ENCODE results near the gene SLX9.

SLX9 gene

GRCh38 chr21:44892095-44892494, 47.7 kb upstream of the SLX9 start:
- Histone ChIP-seq H4K8ac (ENCODE audit: low read depth, low read length) (no peak overlapping the region), H2AK5ac (ENCODE audit: low read length) (no peak overlapping the region), H4K91ac (ENCODE audit: low read depth, low read length) (no peak overlapping the region), H3K23ac (ENCODE audit: low read length) (no peak overlapping the region), H3K4me2 (ENCODE audit: low read length) (no peak overlapping the region), H3K9me3 (ENCODE audit: insufficient read depth, low read depth, low read length) (peaks cover 6% of the 10 kb centered on the region), H4K12ac (ENCODE audit: low read depth, low read length) (no peak overlapping the region), H3K4me1 (ENCODE audit: control insufficient read depth in 1 of 2, insufficient read depth in 2 of 2, low read length in 2 of 2) (no peaks in the 10 kb centered on the region), H3K36me3 (ENCODE audit: control insufficient read depth in 1 of 2, insufficient read depth in 2 of 2, low read length in 2 of 2) (no peaks in the 10 kb centered on the region), H2BK5ac (ENCODE audit: low read depth, low read length, poor library complexity) (no peak overlapping the region), H3K14ac (ENCODE audit: low read length) (no peak overlapping the region), H2BK12ac (ENCODE audit: low read length) (no peak overlapping the region), H3K79me1 (ENCODE audit: low read length) (no peaks in the 10 kb centered on the region), H2AFZ (ENCODE audit: insufficient read depth, low read length, poor library complexity) (no peak overlapping the region), H3K27ac (ENCODE audit: low read depth, low read length) (no peak overlapping the region), H3K4me3 (ENCODE audit: low read depth, low read length) (no peak overlapping the region), H3K4ac (ENCODE audit: low read depth, low read length) (no peak overlapping the region), H3K27me3 (ENCODE audit: insufficient read depth, low read length) (no peaks in the 10 kb centered on the region), H3K18ac (ENCODE audit: low read length) (no peak overlapping the region), H3K79me2 (ENCODE audit: control insufficient read depth, insufficient read depth, low read length, poor library complexity) (no peaks in the 10 kb centered on the region), H2BK120ac (ENCODE audit: insufficient read depth, low read length, poor library complexity) (no peak overlapping the region), H3K9ac (ENCODE audit: low read length) (no peak overlapping the region)
- no CpG with 5 or more reads among the region's 19 CpGs for WGBS (ENCODE audit: extremely low coverage, insufficient coverage, insufficient read length)
- DNase-seq: no peak

GRCh38 chr21:44892536-44893277, 47.1 kb upstream of the SLX9 start:
- H3K4me1 ChIP-seq (ENCODE audit: control insufficient read depth in 1 of 2, insufficient read depth in 2 of 2, low read length in 2 of 2): no peaks in the 10 kb centered on the region
- no peak overlapping the region for H2AFZ ChIP-seq (ENCODE audit: insufficient read depth, low read length, poor library complexity)
- no peak overlapping the region for H4K91ac ChIP-seq (ENCODE audit: low read depth, low read length)
- H2BK12ac ChIP-seq (ENCODE audit: low read length): no peak overlapping the region
- no CpG with 5 or more reads among the region's 15 CpGs for WGBS (ENCODE audit: extremely low coverage, insufficient coverage, insufficient read length)
- no peak overlapping the region for H2BK5ac ChIP-seq (ENCODE audit: low read depth, low read length, poor library complexity)
- no peaks in the 10 kb centered on the region for H3K79me2 ChIP-seq (ENCODE audit: control insufficient read depth, insufficient read depth, low read length, poor library complexity)
- H3K18ac ChIP-seq (ENCODE audit: low read length): no peak overlapping the region
- no peaks in the 10 kb centered on the region for H3K79me1 ChIP-seq (ENCODE audit: low read length)
- H3K27me3 ChIP-seq (ENCODE audit: insufficient read depth, low read length): no peaks in the 10 kb centered on the region
- no peak overlapping the region for H3K4me2 ChIP-seq (ENCODE audit: low read length)
- H3K23ac ChIP-seq (ENCODE audit: low read length): no peak overlapping the region
- H2BK120ac ChIP-seq (ENCODE audit: insufficient read depth, low read length, poor library complexity): no peak overlapping the region
- no peak overlapping the region for H2AK5ac ChIP-seq (ENCODE audit: low read length)
- no peak overlapping the region for H4K8ac ChIP-seq (ENCODE audit: low read depth, low read length)
- no peaks in the 10 kb centered on the region for H3K36me3 ChIP-seq (ENCODE audit: control insufficient read depth in 1 of 2, insufficient read depth in 2 of 2, low read length in 2 of 2)
- no peak overlapping the region for H3K27ac ChIP-seq (ENCODE audit: low read depth, low read length)
- no peak overlapping the region for H3K9ac ChIP-seq (ENCODE audit: low read length)
- peak in 1 of 2 donors; percentile 66 for DNase-seq
- H4K12ac ChIP-seq (ENCODE audit: low read depth, low read length): no peak overlapping the region
- H3K9me3 ChIP-seq (ENCODE audit: insufficient read depth, low read depth, low read length): peaks cover 4% of the 10 kb centered on the region
- no peak overlapping the region for H3K4me3 ChIP-seq (ENCODE audit: low read depth, low read length)
- no peak overlapping the region for H3K4ac ChIP-seq (ENCODE audit: low read depth, low read length)
- no peak overlapping the region for H3K14ac ChIP-seq (ENCODE audit: low read length)

- H3K4me3 ChIP-seq (ENCODE audit: low read depth, low read length): no peak overlapping the region
- H3K4me1 ChIP-seq (ENCODE audit: control insufficient read depth in 1 of 2, insufficient read depth in 2 of 2, low read length in 2 of 2): no peaks in the 10 kb centered on the region
- no peaks in the 10 kb centered on the region for H3K79me1 ChIP-seq (ENCODE audit: low read length)
- no peak overlapping the region for H3K23ac ChIP-seq (ENCODE audit: low read length)
- H3K36me3 ChIP-seq (ENCODE audit: control insufficient read depth in 1 of 2, insufficient read depth in 2 of 2, low read length in 2 of 2): no peaks in the 10 kb centered on the region
- no peak overlapping the region for H2AFZ ChIP-seq (ENCODE audit: insufficient read depth, low read length, poor library complexity)
- H3K79me2 ChIP-seq (ENCODE audit: control insufficient read depth, insufficient read depth, low read length, poor library complexity): no peaks in the 10 kb centered on the region
- no peak overlapping the region for H2BK5ac ChIP-seq (ENCODE audit: low read depth, low read length, poor library complexity)
- no peak overlapping the region for H2AK5ac ChIP-seq (ENCODE audit: low read length)
- H3K9me3 ChIP-seq (ENCODE audit: insufficient read depth, low read depth, low read length): peaks cover 4% of the 10 kb centered on the region
- H3K9ac ChIP-seq (ENCODE audit: low read length): no peak overlapping the region
- no peak overlapping the region for H3K4ac ChIP-seq (ENCODE audit: low read depth, low read length)
- H3K27me3 ChIP-seq (ENCODE audit: insufficient read depth, low read length): no peaks in the 10 kb centered on the region
- H3K14ac ChIP-seq (ENCODE audit: low read length): no peak overlapping the region
- no peak overlapping the region for H2BK12ac ChIP-seq (ENCODE audit: low read length)
- H4K12ac ChIP-seq (ENCODE audit: low read depth, low read length): no peak overlapping the region
- no peak for DNase-seq
- no CpG with 5 or more reads among the region's 7 CpGs for WGBS (ENCODE audit: extremely low coverage, insufficient coverage, insufficient read length)
- H4K8ac ChIP-seq (ENCODE audit: low read depth, low read length): no peak overlapping the region
- H4K91ac ChIP-seq (ENCODE audit: low read depth, low read length): no peak overlapping the region
- no peak overlapping the region for H3K4me2 ChIP-seq (ENCODE audit: low read length)
- no peak overlapping the region for H3K27ac ChIP-seq (ENCODE audit: low read depth, low read length)
- H2BK120ac ChIP-seq (ENCODE audit: insufficient read depth, low read length, poor library complexity): no peak overlapping the region
- no peak overlapping the region for H3K18ac ChIP-seq (ENCODE audit: low read length)
These were observed 46.6 kb upstream of the SLX9 start for GRCh38 chr21:44893278-44893556.

GRCh38 chr21:44893948-44894656, 45.7 kb upstream of the SLX9 start:
- Histone ChIP-seq H2BK120ac (ENCODE audit: insufficient read depth, low read length, poor library complexity) (no peak overlapping the region), H3K27me3 (ENCODE audit: insufficient read depth, low read length) (no peaks in the 10 kb centered on the region), H3K27ac (ENCODE audit: low read depth, low read length) (no peak overlapping the region)

More at GRCh38 chr21:44893948-44894656, 45.7 kb upstream of the SLX9 start:
- Histone ChIP-seq H3K9me3 (ENCODE audit: insufficient read depth, low read depth, low read length) (peaks cover 4% of the 10 kb centered on the region), H3K79me2 (ENCODE audit: control insufficient read depth, insufficient read depth, low read length, poor library complexity) (no peaks in the 10 kb centered on the region), H3K36me3 (ENCODE audit: control insufficient read depth in 1 of 2, insufficient read depth in 2 of 2, low read length in 2 of 2) (no peaks in the 10 kb centered on the region), H3K23ac (ENCODE audit: low read length) (no peak overlapping the region), H3K9ac (ENCODE audit: low read length) (no peak overlapping the region), H2BK12ac (ENCODE audit: low read length) (no peak overlapping the region), H3K18ac (ENCODE audit: low read length) (no peak overlapping the region), H3K79me1 (ENCODE audit: low read length) (no peaks in the 10 kb centered on the region), H2BK5ac (ENCODE audit: low read depth, low read length, poor library complexity) (no peak overlapping the region), H4K8ac (ENCODE audit: low read depth, low read length) (no peak overlapping the region), H3K4me2 (ENCODE audit: low read length) (no peak overlapping the region), H3K4me1 (ENCODE audit: control insufficient read depth in 1 of 2, insufficient read depth in 2 of 2, low read length in 2 of 2) (no peaks in the 10 kb centered on the region), H4K91ac (ENCODE audit: low read depth, low read length) (no peak overlapping the region), H4K12ac (ENCODE audit: low read depth, low read length) (no peak overlapping the region), H3K4ac (ENCODE audit: low read depth, low read length) (no peak overlapping the region), H2AFZ (ENCODE audit: insufficient read depth, low read length, poor library complexity) (no peak overlapping the region), H3K14ac (ENCODE audit: low read length) (no peak overlapping the region), H2AK5ac (ENCODE audit: low read length) (no peak overlapping the region), H3K4me3 (ENCODE audit: low read depth, low read length) (no peak overlapping the region)
- WGBS (ENCODE audit: extremely low coverage, insufficient coverage, insufficient read length): no CpG with 5 or more reads among the region's 15 CpGs
- no peak for DNase-seq

All from trophoblast cell (in vitro differentiated cells and primary cell).